ENCODE data around the gene PYCARD. TPM values are rescaled to one million over a fixed set of nuclear protein-coding genes. Genes with fewer than 3 reads are reported as not detected.

The PYCARD gene
- total RNA-seq, 1 experiment from 2014 or later, result not detected

GRCh38 chr16:31190818-31191444 is 11.6 kb downstream of the PYCARD start:
- intact Hi-C loops (cut with micrococcal nuclease), result no loop called here
- TF ChIP-seq MAX (IDR thresholded peaks at IDR 0.05) (no peak), SIN3A (IDR thresholded peaks at IDR 0.05; ENCODE audit: low read depth) (no peak), ZFX (IDR thresholded peaks at IDR 0.05) (no peak), POLR2AphosphoS5 (IDR thresholded peaks at IDR 0.05; ENCODE audit: low read depth, low read length) (no peak), POLR2A (IDR thresholded peaks at IDR 0.05; ENCODE audit: borderline replicate concordance, extremely low read depth, insufficient read depth, insufficient read length) (no peak), TCF7L2 (IDR thresholded peaks at IDR 0.05; ENCODE audit: borderline replicate concordance, extremely low read depth, insufficient read depth, insufficient read length) (no peak), CTCF (IDR thresholded peaks at IDR 0.05 in 2 of 3, conservative IDR thresholded peaks at IDR 0.05 in 1 of 3; ENCODE audit: borderline replicate concordance in 1 of 3, insufficient read depth in 1 of 3, low read depth in 2 of 3, low read length in 2 of 3) (no peak), JUND (IDR thresholded peaks at IDR 0.05) (no peak), ZNF274 (IDR thresholded peaks at IDR 0.05; ENCODE audit: low read depth, low read length) (no peak), EZH2phosphoT487 (IDR thresholded peaks at IDR 0.05; ENCODE audit: borderline replicate concordance) (no peak), FOSL1 (IDR thresholded peaks at IDR 0.05; ENCODE audit: low read depth) (no peak), EZH2 (IDR thresholded peaks at IDR 0.05) (no peak)
- H3K4me1 ChIP-seq (ENCODE audit: control insufficient read depth in 1 of 2, insufficient read depth in 2 of 2, low read length in 2 of 2), result no peaks in the 10 kb centered on the region
- CTCF ChIA-PET, result no interaction called here
- BruUV-seq (replicated peaks), result no TSS peak
- H3K27ac ChIP-seq (ENCODE audit: low read depth, low read length), result no peak overlapping the region
- no peak overlapping the region for H3K4me2 ChIP-seq (ENCODE audit: low read length)
- POLR2A ChIA-PET, result interaction anchor here (2.3 kb wide), 1 partner anchor 11 kb away, joined by 11 read pairs; the partner anchor contains the start of gene FUS
- ATAC-seq, result no peak
- peaks cover 94 to 98% of the 10 kb centered on the region in 2 experiments for H3K36me3 ChIP-seq (ENCODE audit: control insufficient read depth in 1 of 2, insufficient read depth in 2 of 2, low read length in 2 of 2)
- no peaks in the 10 kb centered on the region for H3K9me3 ChIP-seq (ENCODE audit: control insufficient read depth in 1 of 2, insufficient read depth in 1 of 2, low read depth in 1 of 2, low read length in 2 of 2)
- peaks cover 84% of the 10 kb centered on the region for H4K20me1 ChIP-seq (ENCODE audit: insufficient read depth)
- H3K9me2 ChIP-seq (ENCODE audit: insufficient read depth), result no peaks in the 10 kb centered on the region
- no peak overlapping the region for H2AFZ ChIP-seq (ENCODE audit: low read depth, low read length, poor library complexity, severe bottlenecking)
- DNase-seq (ENCODE audit: low read depth, low spot score), result no peak
- H3K79me2 ChIP-seq (ENCODE audit: insufficient read depth, low read length), result peaks cover 99% of the 10 kb centered on the region
- no peak overlapping the region for H3K4me3 ChIP-seq (replicated peaks in 1 of 2; ENCODE audit: low read depth in 1 of 2, low read length in 2 of 2)
- H3K9ac ChIP-seq (ENCODE audit: low read length), result no peak overlapping the region
- H3K27me3 ChIP-seq (ENCODE audit: insufficient read depth, low read length), result no peaks in the 10 kb centered on the region
- RAD21 ChIA-PET (ENCODE audit: low non-redundant PET in 1 of 2, low total read pairs in 2 of 2, uncharacterized antibody in 2 of 2, unreplicated experiment in 2 of 2), result no interaction called here

Measured in HCT116 (cell line).